MM.1S (cell line): ENCODE results near the gene HAPLN2.

Experiments used
- EZH2 ChIP-seq: fragments of 300-600 bp; sonication (generic); optimal IDR thresholded peaks from 2 replicates; pipeline ENCODE3; 2017; ENCODE audit warnings: low read depth, mild to moderate bottlenecking, antibody characterized with exemption, low read length, mixed read lengths
- EZH2phosphoT487 ChIP-seq: fragments of 300-600 bp; sonication (generic); IDR thresholded peaks from 2 replicates; pipeline ENCODE4 v1.6.1; 2018; ENCODE audit warnings: antibody characterized with exemption, low read length
- TF ChIP-seq, protein P1 (sequence below): fragments of 300-600 bp; sonication (generic); IDR thresholded peaks from 2 replicates; pipeline ENCODE4 v1.5.1; 2016; ENCODE audit warnings: antibody characterized with exemption, low read length, mixed read lengths

DNA sequence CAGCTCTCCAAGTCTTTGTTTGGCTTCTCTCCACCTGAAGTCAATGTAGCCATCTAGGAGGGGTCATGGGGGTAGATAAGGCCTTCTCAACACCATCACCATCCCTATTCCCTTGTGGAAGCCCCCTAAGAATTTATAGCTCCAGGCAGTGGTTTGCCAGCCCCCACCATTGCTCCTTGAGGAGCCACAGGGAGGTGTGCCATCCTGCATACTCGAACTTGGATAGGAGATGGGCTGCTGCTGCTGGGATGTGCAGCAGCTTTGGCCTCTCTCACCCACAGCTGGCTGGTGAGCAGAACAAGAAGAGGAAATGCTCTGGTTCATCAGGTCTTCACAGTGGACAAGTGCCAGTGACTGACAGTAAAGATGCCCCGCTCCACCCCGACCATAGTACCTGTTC, 22.8 kb upstream of the HAPLN2 start:
- TF ChIP-seq, protein P1, sequence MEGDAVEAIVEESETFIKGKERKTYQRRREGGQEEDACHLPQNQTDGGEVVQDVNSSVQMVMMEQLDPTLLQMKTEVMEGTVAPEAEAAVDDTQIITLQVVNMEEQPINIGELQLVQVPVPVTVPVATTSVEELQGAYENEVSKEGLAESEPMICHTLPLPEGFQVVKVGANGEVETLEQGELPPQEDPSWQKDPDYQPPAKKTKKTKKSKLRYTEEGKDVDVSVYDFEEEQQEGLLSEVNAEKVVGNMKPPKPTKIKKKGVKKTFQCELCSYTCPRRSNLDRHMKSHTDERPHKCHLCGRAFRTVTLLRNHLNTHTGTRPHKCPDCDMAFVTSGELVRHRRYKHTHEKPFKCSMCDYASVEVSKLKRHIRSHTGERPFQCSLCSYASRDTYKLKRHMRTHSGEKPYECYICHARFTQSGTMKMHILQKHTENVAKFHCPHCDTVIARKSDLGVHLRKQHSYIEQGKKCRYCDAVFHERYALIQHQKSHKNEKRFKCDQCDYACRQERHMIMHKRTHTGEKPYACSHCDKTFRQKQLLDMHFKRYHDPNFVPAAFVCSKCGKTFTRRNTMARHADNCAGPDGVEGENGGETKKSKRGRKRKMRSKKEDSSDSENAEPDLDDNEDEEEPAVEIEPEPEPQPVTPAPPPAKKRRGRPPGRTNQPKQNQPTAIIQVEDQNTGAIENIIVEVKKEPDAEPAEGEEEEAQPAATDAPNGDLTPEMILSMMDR = no peak
- TF ChIP-seq EZH2 (no peak), EZH2phosphoT487 (no peak)
